A549 (cell line): ENCODE data around the gene KCNJ6.

Experiments used
- EHMT2 ChIP-seq: fragments of 200-600 bp; sonication (generic); IDR thresholded peaks from 2 replicates; pipeline ENCODE4 v1.6.1; 2016; ENCODE audit warnings: antibody characterized with exemption, low read depth, mild to moderate bottlenecking, moderate library complexity
- HMGXB4 ChIP-seq: fragments of 250-450 bp; sonication (Bioruptor Pico); IDR thresholded peaks from 2 replicates; pipeline ENCODE4 v1.5.0; 2021; ENCODE audit warnings: mild to moderate bottlenecking, moderate library complexity, borderline replicate concordance
- MAZ ChIP-seq: fragments of 150-350 bp; IDR thresholded peaks from 2 replicates; pipeline ENCODE4 v1.6.1; 2014; ENCODE audit warnings: antibody characterized with exemption, low read depth, low read length, borderline replicate concordance
- POLR2A ChIP-seq: IDR thresholded peaks from 2 replicates; pipeline ENCODE4 v1.6.1; 2012; ENCODE audit warnings: mild to moderate bottlenecking, low read length
- RAD21 ChIP-seq, 2 experiments: fragments of >200 bp in 1 of 2; sonication (Bioruptor Twin) in 1 of 2; formaldehyde crosslinking in 1 of 2; IDR thresholded peaks in 1 of 2; conservative IDR thresholded peaks in 1 of 2; 2 replicates in 1 of 2; 3 replicates in 1 of 2; pipeline ENCODE4 v1.6.1; 2012 to 2018; ENCODE audit warnings: inconsistent platforms in 1 of 2
- TP53 ChIP-seq: fragments of 250-450 bp; sonication (Bioruptor Pico); IDR thresholded peaks from 2 replicates; pipeline ENCODE4 v1.5.0; 2021; ENCODE audit warnings: mild to moderate bottlenecking, moderate library complexity
- TF ChIP-seq, protein P1 (sequence below): fragments of >200 bp; sonication (Bioruptor Twin); formaldehyde crosslinking; IDR thresholded peaks from 3 replicates; pipeline ENCODE4 v1.5.1; 2016
- TF ChIP-seq, protein P2 (sequence below): fragments of 200-600 bp; sonication (generic); IDR thresholded peaks from 2 replicates; pipeline ENCODE4 v1.6.1; 2016; ENCODE audit warnings: antibody characterized with exemption, mild to moderate bottlenecking, moderate library complexity

- TF ChIP-seq, protein P1, sequence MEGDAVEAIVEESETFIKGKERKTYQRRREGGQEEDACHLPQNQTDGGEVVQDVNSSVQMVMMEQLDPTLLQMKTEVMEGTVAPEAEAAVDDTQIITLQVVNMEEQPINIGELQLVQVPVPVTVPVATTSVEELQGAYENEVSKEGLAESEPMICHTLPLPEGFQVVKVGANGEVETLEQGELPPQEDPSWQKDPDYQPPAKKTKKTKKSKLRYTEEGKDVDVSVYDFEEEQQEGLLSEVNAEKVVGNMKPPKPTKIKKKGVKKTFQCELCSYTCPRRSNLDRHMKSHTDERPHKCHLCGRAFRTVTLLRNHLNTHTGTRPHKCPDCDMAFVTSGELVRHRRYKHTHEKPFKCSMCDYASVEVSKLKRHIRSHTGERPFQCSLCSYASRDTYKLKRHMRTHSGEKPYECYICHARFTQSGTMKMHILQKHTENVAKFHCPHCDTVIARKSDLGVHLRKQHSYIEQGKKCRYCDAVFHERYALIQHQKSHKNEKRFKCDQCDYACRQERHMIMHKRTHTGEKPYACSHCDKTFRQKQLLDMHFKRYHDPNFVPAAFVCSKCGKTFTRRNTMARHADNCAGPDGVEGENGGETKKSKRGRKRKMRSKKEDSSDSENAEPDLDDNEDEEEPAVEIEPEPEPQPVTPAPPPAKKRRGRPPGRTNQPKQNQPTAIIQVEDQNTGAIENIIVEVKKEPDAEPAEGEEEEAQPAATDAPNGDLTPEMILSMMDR, result no peak
- TF ChIP-seq, protein P2, sequence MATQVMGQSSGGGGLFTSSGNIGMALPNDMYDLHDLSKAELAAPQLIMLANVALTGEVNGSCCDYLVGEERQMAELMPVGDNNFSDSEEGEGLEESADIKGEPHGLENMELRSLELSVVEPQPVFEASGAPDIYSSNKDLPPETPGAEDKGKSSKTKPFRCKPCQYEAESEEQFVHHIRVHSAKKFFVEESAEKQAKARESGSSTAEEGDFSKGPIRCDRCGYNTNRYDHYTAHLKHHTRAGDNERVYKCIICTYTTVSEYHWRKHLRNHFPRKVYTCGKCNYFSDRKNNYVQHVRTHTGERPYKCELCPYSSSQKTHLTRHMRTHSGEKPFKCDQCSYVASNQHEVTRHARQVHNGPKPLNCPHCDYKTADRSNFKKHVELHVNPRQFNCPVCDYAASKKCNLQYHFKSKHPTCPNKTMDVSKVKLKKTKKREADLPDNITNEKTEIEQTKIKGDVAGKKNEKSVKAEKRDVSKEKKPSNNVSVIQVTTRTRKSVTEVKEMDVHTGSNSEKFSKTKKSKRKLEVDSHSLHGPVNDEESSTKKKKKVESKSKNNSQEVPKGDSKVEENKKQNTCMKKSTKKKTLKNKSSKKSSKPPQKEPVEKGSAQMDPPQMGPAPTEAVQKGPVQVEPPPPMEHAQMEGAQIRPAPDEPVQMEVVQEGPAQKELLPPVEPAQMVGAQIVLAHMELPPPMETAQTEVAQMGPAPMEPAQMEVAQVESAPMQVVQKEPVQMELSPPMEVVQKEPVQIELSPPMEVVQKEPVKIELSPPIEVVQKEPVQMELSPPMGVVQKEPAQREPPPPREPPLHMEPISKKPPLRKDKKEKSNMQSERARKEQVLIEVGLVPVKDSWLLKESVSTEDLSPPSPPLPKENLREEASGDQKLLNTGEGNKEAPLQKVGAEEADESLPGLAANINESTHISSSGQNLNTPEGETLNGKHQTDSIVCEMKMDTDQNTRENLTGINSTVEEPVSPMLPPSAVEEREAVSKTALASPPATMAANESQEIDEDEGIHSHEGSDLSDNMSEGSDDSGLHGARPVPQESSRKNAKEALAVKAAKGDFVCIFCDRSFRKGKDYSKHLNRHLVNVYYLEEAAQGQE, result no peak
- TF ChIP-seq HMGXB4 (CRISPR knock-in tag), result no peak
- TF ChIP-seq MAZ, result no peak
- no peak for TF ChIP-seq POLR2A
- TF ChIP-seq EHMT2, result no peak
- no peak for TF ChIP-seq TP53 (CRISPR knock-in tag)
- no peak for TF ChIP-seq RAD21 (conservative IDR thresholded peaks at IDR 0.05 in 1 of 2, IDR thresholded peaks at IDR 0.05 in 1 of 2)
These were observed 301.8 kb downstream of the KCNJ6 start for GRCh38 chr21:37614351-37614875.
